H9 (cell line): Measurements from ENCODE around the gene TTC7B. TPM values are rescaled to one million over a fixed set of nuclear protein-coding genes. Genes with fewer than 3 reads are reported as not detected.

ENCODE experiments used
- DNase-seq: peaks from one replicate; pipeline ENCODE4 v3.0.0-alpha.2; 2017
- H2AFZ ChIP-seq: one replicate; pipeline ENCODE4 v1.6.1; 2013; ENCODE audit warnings: mild to moderate bottlenecking, low read length, control low read depth, moderate library complexity
- H2AK5ac ChIP-seq: 2 replicates; pipeline ENCODE4 v1.6.1; 2013; ENCODE audit warnings: low read length, control low read depth, mixed read lengths; ENCODE audit not compliant: insufficient read length
- H2BK120ac ChIP-seq: one replicate; pipeline ENCODE4 v1.6.1; 2013; ENCODE audit warnings: low read depth, mild to moderate bottlenecking, low read length, control low read depth, inconsistent platforms; ENCODE audit not compliant: poor library complexity, severe bottlenecking
- H2BK12ac ChIP-seq: 2 replicates; pipeline ENCODE4 v1.6.1; 2013; ENCODE audit warnings: low read length, control low read depth, mixed read lengths, low read depth; ENCODE audit not compliant: insufficient read length
- H2BK15ac ChIP-seq: 2 replicates; pipeline ENCODE4 v1.6.1; 2013; ENCODE audit warnings: low read depth, low read length, control low read depth
- H2BK20ac ChIP-seq: one replicate; pipeline ENCODE4 v1.6.1; 2013; ENCODE audit warnings: low read depth, mild to moderate bottlenecking, low read length, control low read depth, inconsistent platforms; ENCODE audit not compliant: poor library complexity, severe bottlenecking
- H2BK5ac ChIP-seq: 2 replicates; pipeline ENCODE4 v1.6.1; 2013; ENCODE audit warnings: low read length, control low read depth, mixed read lengths; ENCODE audit not compliant: insufficient read length
- H3K14ac ChIP-seq: 2 replicates; pipeline ENCODE4 v1.6.1; 2013; ENCODE audit warnings: low read length, control low read depth; ENCODE audit not compliant: insufficient read depth
- H3K18ac ChIP-seq: 2 replicates; pipeline ENCODE4 v1.6.1; 2013; ENCODE audit warnings: low read depth, mild to moderate bottlenecking, mixed read lengths, low read length, control low read depth; ENCODE audit not compliant: insufficient read length
- H3K23ac ChIP-seq: 2 replicates; pipeline ENCODE4 v1.6.1; 2013; ENCODE audit warnings: low read length, control low read depth, mixed read lengths, low read depth; ENCODE audit not compliant: insufficient read length
- H3K23me2 ChIP-seq: 2 replicates; pipeline ENCODE4 v1.6.1; 2013; ENCODE audit warnings: low read depth, mild to moderate bottlenecking, mixed read lengths, low read length, control low read depth; ENCODE audit not compliant: insufficient read length, poor library complexity, severe bottlenecking
- H3K27ac ChIP-seq: 2 replicates; pipeline ENCODE4 v1.5.1; 2013; ENCODE audit warnings: low read length, control low read depth, mixed read lengths, low read depth; ENCODE audit not compliant: insufficient read length
- H3K27me3 ChIP-seq: 2 replicates; pipeline ENCODE4 v1.6.1; 2013; ENCODE audit warnings: low read length, control low read depth, inconsistent platforms; ENCODE audit not compliant: insufficient read depth
- H3K4ac ChIP-seq: 2 replicates; pipeline ENCODE4 v1.6.1; 2013; ENCODE audit warnings: low read depth, mild to moderate bottlenecking, control low read depth, inconsistent platforms, low read length, moderate library complexity
- H3K4me1 ChIP-seq: 2 replicates; pipeline ENCODE4 v1.6.1; 2013; ENCODE audit warnings: low read length, control low read depth, inconsistent platforms; ENCODE audit not compliant: insufficient read depth
- H3K4me2 ChIP-seq: 2 replicates; pipeline ENCODE4 v1.6.1; 2013; ENCODE audit warnings: low read length, control low read depth, mixed read lengths; ENCODE audit not compliant: insufficient read length, insufficient read depth
- H3K56ac ChIP-seq: 2 replicates; pipeline ENCODE4 v1.6.1; 2013; ENCODE audit warnings: low read depth, mild to moderate bottlenecking, mixed read lengths, low read length, control low read depth; ENCODE audit not compliant: insufficient read length
- H3K79me1 ChIP-seq: 2 replicates; pipeline ENCODE4 v1.6.1; 2013; ENCODE audit warnings: low read depth, mild to moderate bottlenecking, moderate library complexity, low read length, control low read depth, inconsistent platforms; ENCODE audit not compliant: insufficient read depth, poor library complexity, severe bottlenecking
- H3K79me2 ChIP-seq: 2 replicates; pipeline ENCODE4 v1.6.1; 2013; ENCODE audit warnings: low read length, control low read depth, inconsistent platforms; ENCODE audit not compliant: insufficient read depth
- H3K9ac ChIP-seq: 2 replicates; pipeline ENCODE4 v1.6.1; 2013; ENCODE audit warnings: low read length, control low read depth, mixed read lengths; ENCODE audit not compliant: insufficient read length; ENCODE audit errors: extremely low read depth
- H3K9me3 ChIP-seq: one replicate; pipeline ENCODE4 v1.6.1; 2013; ENCODE audit warnings: low read depth, low read length, inconsistent platforms; ENCODE audit not compliant: control insufficient read depth
- H3T11ph ChIP-seq: one replicate; pipeline ENCODE4 v1.6.1; 2013; ENCODE audit warnings: mild to moderate bottlenecking, low read length, control low read depth, inconsistent platforms
- H4K20me1 ChIP-seq: one replicate; pipeline ENCODE4 v1.6.1; 2013; ENCODE audit not compliant: control insufficient read depth, insufficient read length, insufficient read depth
- H4K5ac ChIP-seq: 2 replicates; pipeline ENCODE4 v1.6.1; 2013; ENCODE audit warnings: low read depth, mild to moderate bottlenecking, mixed read lengths, low read length, control low read depth; ENCODE audit not compliant: insufficient read length
- H4K8ac ChIP-seq: replicated peaks from 2 replicates; pipeline ENCODE4 v1.6.1; 2013; ENCODE audit warnings: low read length, control low read depth, mixed read lengths, low read depth; ENCODE audit not compliant: insufficient read length
- H4K91ac ChIP-seq: 2 replicates; pipeline ENCODE4 v1.6.1; 2013; ENCODE audit warnings: low read depth, mild to moderate bottlenecking, moderate library complexity, mixed read lengths, low read length, control low read depth; ENCODE audit not compliant: insufficient read length
- H3K27ac Mint-ChIP-seq, 3 experiments: 2 replicates in 2 of 3; 3 replicates in 1 of 3; pipeline ENCODE4 v1.8.0; 2020 to 2021; ENCODE audit warnings: mixed read lengths in 3 of 3, mild to moderate bottlenecking in 1 of 3, moderate library complexity in 1 of 3
- H3K27me3 Mint-ChIP-seq: 2 replicates; pipeline ENCODE4 v1.8.0; 2021; ENCODE audit warnings: low read depth, mild to moderate bottlenecking, moderate library complexity, mixed read lengths
- H3K36me3 Mint-ChIP-seq, 3 experiments: 2 replicates in 2 of 3; 3 replicates in 1 of 3; pipeline ENCODE4 v1.8.0; 2020 to 2021; ENCODE audit warnings: low read depth in 3 of 3, mixed read lengths in 3 of 3; ENCODE audit not compliant: insufficient read depth in 1 of 3
- H3K4me1 Mint-ChIP-seq, 2 experiments: 2 replicates each; pipeline ENCODE4 v1.8.0; 2020; ENCODE audit warnings: mixed read lengths in 2 of 2
- H3K4me3 Mint-ChIP-seq, 2 experiments: 2 replicates in 1 of 2; 3 replicates in 1 of 2; pipeline ENCODE4 v1.8.0; 2020 to 2021; ENCODE audit warnings: mild to moderate bottlenecking in 2 of 2, mixed read lengths in 2 of 2, moderate library complexity in 1 of 2
- H3K9me3 Mint-ChIP-seq, 2 experiments: 2 replicates in 1 of 2; 3 replicates in 1 of 2; pipeline ENCODE4 v1.8.0; 2020; ENCODE audit warnings: mild to moderate bottlenecking in 2 of 2, mixed read lengths in 2 of 2, moderate library complexity in 1 of 2
- WGBS: extraction: QIAGEN DNeasy Blood & Tissue Kit; methylation state at CpG from one replicate; pipeline ENCODE4 v1.1.7; 2013; ENCODE audit warnings: missing lambda C conversion rate, low lambda C conversion rate, mixed read lengths; ENCODE audit not compliant: insufficient read length; ENCODE audit errors: extremely low coverage; 5-methylcytosine and 5-hydroxymethylcytosine counted together
- total RNA-seq: library from RNA; stranded (reverse); gene quantifications from 2 replicates; pipeline ENCODE4 v1.2.1, GENCODE V29; 2021
- TF ChIP-seq, protein P1 (sequence below): fragments of 200-600 bp; sonication (generic); conservative IDR thresholded peaks from 3 replicates; pipeline ENCODE4 v1.8.0; 2021; ENCODE audit warnings: antibody characterized with exemption, mild to moderate bottlenecking

Gene TTC7B
- total RNA-seq, 1 experiment from 2014 or later = 33.7 TPM

DNA sequence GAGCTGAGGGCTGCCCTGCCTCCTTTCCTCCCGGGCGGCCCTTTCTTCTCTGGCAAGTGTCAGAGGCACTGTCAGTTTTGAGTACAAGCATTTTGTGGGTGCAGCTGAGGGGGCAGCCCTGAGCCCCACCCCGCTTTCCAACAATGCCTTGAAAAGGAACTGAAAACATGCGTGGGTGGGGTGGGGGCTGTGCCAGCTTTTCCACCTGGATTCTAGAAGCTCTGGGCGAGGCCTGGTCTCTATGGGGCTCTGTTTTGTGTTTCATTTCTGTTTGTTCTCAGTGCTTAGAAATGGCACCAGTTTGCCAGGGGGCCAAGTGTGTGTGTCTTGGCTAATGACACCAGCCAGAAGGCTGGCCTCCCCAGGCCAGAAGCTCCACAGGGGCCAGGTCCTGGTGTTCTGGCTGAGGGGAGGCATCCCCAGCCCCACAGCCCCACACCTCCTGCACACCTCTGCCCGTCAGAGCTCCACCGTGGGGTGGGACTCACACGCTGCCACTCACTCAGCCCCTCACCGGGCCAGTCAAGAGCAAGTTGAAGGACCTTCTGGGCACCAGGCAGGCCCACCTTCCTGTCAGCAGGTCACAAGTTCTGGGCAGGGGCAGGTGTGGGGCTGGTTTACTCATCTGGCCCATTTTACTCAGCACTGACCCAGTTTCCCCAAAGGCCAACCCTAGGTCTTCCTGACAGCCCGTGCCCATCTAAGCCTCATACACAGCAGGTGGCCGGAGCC lies 264.3 kb downstream of the TTC7B start:
- no peak overlapping the region for H3K27ac Mint-ChIP-seq

More for the DNA sequence above, 264.3 kb downstream of the TTC7B start:
- Histone ChIP-seq H3K9ac (no peak overlapping the region), H3K23ac (no peak overlapping the region), H3K79me2 (no peaks in the 10 kb centered on the region), H2BK20ac (no peak overlapping the region), H2BK5ac (no peak overlapping the region), H2BK120ac (no peak overlapping the region), H3K14ac (no peak overlapping the region; the same call in 1 of the 2 replicates), H4K8ac (no peak overlapping the region), H3K27ac (no peak overlapping the region), H3K4ac (no peak overlapping the region), H3K27me3 (no peaks in the 10 kb centered on the region), H2AFZ (no peak overlapping the region), H2BK12ac (no peak overlapping the region), H2BK15ac (no peak overlapping the region), H3T11ph (no peak overlapping the region), H2AK5ac (no peak overlapping the region), H3K4me1 (peaks cover 5% of the 10 kb centered on the region; the same call in 1 of the 2 replicates), H3K23me2 (no peaks in the 10 kb centered on the region), H3K9me3 (no peaks in the 10 kb centered on the region), H3K18ac (no peak overlapping the region), H3K4me2 (no peak overlapping the region), H4K20me1 (no peaks in the 10 kb centered on the region), H3K79me1 (no peaks in the 10 kb centered on the region), H4K91ac (no peak overlapping the region), H4K5ac (no peak overlapping the region), H3K56ac (no peak overlapping the region)
- DNase-seq = no peak
- Mint-ChIP-seq H3K9me3 (peaks cover 3 to 7% of the 10 kb centered on the region in 2 experiments; a peak in 3 of 5 replicates), H3K36me3 (peaks cover 5 to 10% (median 5%) of the 10 kb centered on the region in 3 experiments; a peak in 4 of 7 replicates), H3K4me3 (no peak overlapping the region), H3K4me1 (peaks cover 15 to 18% of the 10 kb centered on the region in 2 experiments), H3K27me3 (peaks cover 2% of the 10 kb centered on the region)
- TF ChIP-seq, protein P1, sequence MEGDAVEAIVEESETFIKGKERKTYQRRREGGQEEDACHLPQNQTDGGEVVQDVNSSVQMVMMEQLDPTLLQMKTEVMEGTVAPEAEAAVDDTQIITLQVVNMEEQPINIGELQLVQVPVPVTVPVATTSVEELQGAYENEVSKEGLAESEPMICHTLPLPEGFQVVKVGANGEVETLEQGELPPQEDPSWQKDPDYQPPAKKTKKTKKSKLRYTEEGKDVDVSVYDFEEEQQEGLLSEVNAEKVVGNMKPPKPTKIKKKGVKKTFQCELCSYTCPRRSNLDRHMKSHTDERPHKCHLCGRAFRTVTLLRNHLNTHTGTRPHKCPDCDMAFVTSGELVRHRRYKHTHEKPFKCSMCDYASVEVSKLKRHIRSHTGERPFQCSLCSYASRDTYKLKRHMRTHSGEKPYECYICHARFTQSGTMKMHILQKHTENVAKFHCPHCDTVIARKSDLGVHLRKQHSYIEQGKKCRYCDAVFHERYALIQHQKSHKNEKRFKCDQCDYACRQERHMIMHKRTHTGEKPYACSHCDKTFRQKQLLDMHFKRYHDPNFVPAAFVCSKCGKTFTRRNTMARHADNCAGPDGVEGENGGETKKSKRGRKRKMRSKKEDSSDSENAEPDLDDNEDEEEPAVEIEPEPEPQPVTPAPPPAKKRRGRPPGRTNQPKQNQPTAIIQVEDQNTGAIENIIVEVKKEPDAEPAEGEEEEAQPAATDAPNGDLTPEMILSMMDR = no peak
- no CpG with 5 or more reads among the region's 11 CpGs for whole genome bisulfite sequencing
